ENCODE data around the gene NCKAP1. TPM values are rescaled to one million over a fixed set of nuclear protein-coding genes. Genes with fewer than 3 reads are reported as not detected.

The NCKAP1 gene
- total and polyA plus RNA-seq, 2 donors (not counting 3 experiments of a cell fraction or from before 2014, with no cell fraction given): 49.4 to 130 TPM

DNA sequence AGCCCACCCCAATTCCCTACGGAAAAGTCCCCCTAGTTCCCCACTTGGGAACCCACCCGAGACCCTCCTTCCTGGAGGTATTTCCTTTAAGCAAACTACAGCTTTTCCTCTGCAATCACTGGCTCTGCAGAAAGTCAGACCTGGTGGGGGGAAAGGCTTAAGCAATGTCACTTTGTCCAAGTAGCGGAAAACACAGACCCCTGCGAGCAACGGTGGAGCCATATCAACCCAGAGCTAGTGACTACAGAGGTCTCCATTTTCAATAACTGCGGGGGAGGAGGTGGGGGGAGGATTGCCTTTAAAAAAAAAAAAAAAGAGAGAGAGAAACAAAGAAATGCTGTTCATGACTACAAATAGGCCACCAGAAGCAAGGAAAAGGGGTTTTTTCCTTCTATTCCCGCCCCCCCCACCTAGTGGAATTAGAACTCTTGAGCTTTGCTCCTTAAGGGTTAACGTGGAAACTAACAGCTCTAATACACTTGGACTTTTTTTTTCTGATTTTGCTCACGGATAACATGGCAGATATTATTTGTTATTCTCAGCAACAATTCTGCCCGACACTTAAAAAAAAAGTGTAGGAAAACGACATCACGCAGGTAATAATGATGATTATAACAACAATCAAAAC is 170.7 kb downstream of the NCKAP1 start:
- no peak overlapping the region for H3K9ac ChIP-seq (replicated peaks; ENCODE audit: extremely low read depth, insufficient read depth, low read length)
- dilution Hi-C loops (cut with MboI; ENCODE audit: extremely low pct_ligation_motif_present, low sequenced_read_pairs): no loop called here

More for the DNA sequence above, 170.7 kb downstream of the NCKAP1 start:
- FAIRE-seq (no peak), DNase-seq (ENCODE audit: low read depth, low spot score) (no peak)
- no peaks in the 10 kb centered on the region for H3K9me3 ChIP-seq (replicated peaks; ENCODE audit: control insufficient read depth, insufficient read depth, low read length)
- peak overlapping the region in 1 of 3 experiments; percentile 31 for H3K4me3 ChIP-seq (replicated peaks in 1 of 3; ENCODE audit: insufficient read depth in 1 of 3, low read depth in 1 of 3, low read length in 3 of 3)
- H3K36me3 ChIP-seq (ENCODE audit: control insufficient read depth in 2 of 2, extremely low read depth in 1 of 2, insufficient read depth in 2 of 2, low read length in 2 of 2): no peaks in the 10 kb centered on the region
- peaks cover 8 to 13% of the 10 kb centered on the region in 2 experiments for H3K27me3 ChIP-seq (ENCODE audit: control insufficient read depth in 2 of 2, insufficient read depth in 2 of 2, low read length in 2 of 2)
- H3K9me1 ChIP-seq (replicated peaks; ENCODE audit: control insufficient read depth, extremely low read depth, insufficient read depth, low read length): no peaks in the 10 kb centered on the region
- H3K4me1 ChIP-seq (ENCODE audit: control insufficient read depth, extremely low read depth, insufficient read depth, low read length): peaks cover 11% of the 10 kb centered on the region
- H3K79me2 ChIP-seq (ENCODE audit: control insufficient read depth, insufficient read depth, low read length): no peaks in the 10 kb centered on the region
- BruUV-seq (replicated peaks): no TSS peak
- POLR2A ChIA-PET: interaction anchor here (0.7 kb wide), 1 partner anchor 102 kb away, joined by 5 read pairs; no protein-coding TSS in a partner anchor
- intact Hi-C loops (cut with micrococcal nuclease): loop anchor here (5.0 kb wide), 2 partner anchors 75 to 100 kb away; no protein-coding TSS in a partner anchor
- H2AFZ ChIP-seq (ENCODE audit: low read depth, low read length): peak overlapping the region; percentile 90
- H3K27ac ChIP-seq (ENCODE audit: insufficient read depth, low read depth, low read length): no peak overlapping the region
- no peaks in the 10 kb centered on the region for H4K20me1 ChIP-seq (replicated peaks; ENCODE audit: control insufficient read depth, extremely low read depth, insufficient read depth, low read length)
- peak overlapping the region; percentile 95 for H3K4me2 ChIP-seq (ENCODE audit: insufficient read depth, low read length)
- no peak for TF ChIP-seq JUN (IDR thresholded peaks at IDR 0.05; ENCODE audit: borderline replicate concordance, insufficient read depth, insufficient read length, low read depth)
- TF ChIP-seq MAX (IDR thresholded peaks at IDR 0.05; ENCODE audit: insufficient read depth, insufficient read length): no peak
- TF ChIP-seq CTCF (IDR thresholded peaks at IDR 0.05; ENCODE audit: extremely low read depth in 1 of 2, insufficient read depth in 1 of 2, low read depth in 1 of 2, low read length in 2 of 2): no peak
- no peak for TF ChIP-seq POLR2A (IDR thresholded peaks at IDR 0.05; ENCODE audit: low read depth, low read length)
- TF ChIP-seq POLR2AphosphoS5 (IDR thresholded peaks at IDR 0.05; ENCODE audit: insufficient read depth, low read depth, low read length): no peak
- TF ChIP-seq EZH2 (IDR thresholded peaks at IDR 0.05; ENCODE audit: borderline replicate concordance, low read depth, low read length, severe bottlenecking): no peak
- no peak for TF ChIP-seq FOS (IDR thresholded peaks at IDR 0.05; ENCODE audit: borderline replicate concordance, insufficient read depth, low read length)
- no peak for TF ChIP-seq GATA2 (IDR thresholded peaks at IDR 0.05; ENCODE audit: insufficient read depth, insufficient read length, low read depth, low read length)
- no peak for TF ChIP-seq MYC (IDR thresholded peaks at IDR 0.05; ENCODE audit: low read depth, low read length)
- CTCF ChIA-PET: interaction anchor here (0.8 to 1.4 kb wide), 8 partner anchors 9 to 104 kb away, joined by 3 to 5 read pairs (median 3); no protein-coding TSS in a partner anchor

Measured in endothelial cell of umbilical vein (primary cell).